Lung (tissue), 12 donors: ENCODE data around the gene SH3BP4. TPM values are rescaled to one million over a fixed set of nuclear protein-coding genes. Genes with fewer than 3 reads are reported as not detected.

ENCODE experiments used
- ATAC-seq: fragments of 200-7000 bp; cut with Tn5 transposase; one replicate; pipeline ENCODE4 v1.9.1; 2020; ENCODE audit warnings: moderate number of reproducible peaks; ENCODE audit not compliant: insufficient read depth, low FRiP score
- DNase-seq, 3 donors: peaks; one replicate each; pipeline ENCODE4 v3.0.0-alpha.2; 2013 to 2017
- H3K27ac ChIP-seq, 2 donors: one replicate each; pipeline ENCODE4 v1.5.1; 2013; ENCODE audit warnings: mild to moderate bottlenecking in 2 of 2, moderate library complexity in 2 of 2, control low read depth in 1 of 2, inconsistent platforms in 1 of 2, low read depth in 1 of 2, low read length in 1 of 2
- H3K27me3 ChIP-seq, 3 donors: one replicate each; pipeline ENCODE4 v1.5.1; 2013; ENCODE audit warnings: low read length in 2 of 3; ENCODE audit not compliant: control insufficient read depth in 3 of 3, insufficient read depth in 3 of 3
- H3K36me3 ChIP-seq, 4 donors: one replicate each; pipeline ENCODE4 v1.5.1; 2013; ENCODE audit warnings: low read length in 4 of 4, mild to moderate bottlenecking in 1 of 4, moderate library complexity in 1 of 4; ENCODE audit not compliant: control insufficient read depth in 4 of 4, insufficient read depth in 4 of 4
- H3K4me1 ChIP-seq, 5 donors: one replicate each; pipeline ENCODE4 v1.5.1; 2013; ENCODE audit warnings: low read length in 5 of 5, mild to moderate bottlenecking in 2 of 5, moderate library complexity in 1 of 5; ENCODE audit not compliant: control insufficient read depth in 5 of 5, insufficient read depth in 5 of 5
- H3K4me3 ChIP-seq: one replicate; pipeline ENCODE4 v1.5.1; 2013; ENCODE audit warnings: mild to moderate bottlenecking, control low read depth, moderate library complexity
- H3K9ac ChIP-seq, 2 donors: one replicate each; pipeline ENCODE4 v1.5.1; 2013; ENCODE audit warnings: low read length in 2 of 2, control low read depth in 1 of 2; ENCODE audit not compliant: insufficient read depth in 1 of 2
- H3K9me3 ChIP-seq, 4 donors: one replicate each; pipeline ENCODE4 v1.5.1; 2013; ENCODE audit warnings: low read length in 3 of 4, mild to moderate bottlenecking in 1 of 4, moderate library complexity in 1 of 4; ENCODE audit not compliant: control insufficient read depth in 4 of 4, insufficient read depth in 3 of 4
- WGBS, 2 donors: extraction: QIAGEN DNeasy Blood & Tissue Kit; methylation state at CpG; one replicate each; pipeline ENCODE4 v1.1.7; 2013; 5-methylcytosine and 5-hydroxymethylcytosine counted together
- polyA plus RNA-seq, 2 donors: library from polyadenylated mRNA; stranded (reverse); fragments of 200-250 nt; gene quantifications; one replicate each; pipeline ENCODE4 v1.2.1, GENCODE V29; 2013
- total RNA-seq, 2 donors: library from RNA; depleted of rRNA in 1 of 2; stranded (reverse); fragments of >200 nt in 1 of 2; gene quantifications; one replicate each; pipeline ENCODE4 v1.2.1, GENCODE V29; 2014 to 2021
- TF ChIP-seq, protein P1 (sequence below): IDR thresholded peaks from 2 replicates; pipeline ENCODE4 v1.5.1; 2012; ENCODE audit warnings: mild to moderate bottlenecking; ENCODE audit errors: control extremely low read depth, extremely low read depth
- donor health status: control.
- donor health status: control.
- donor health status: Bipolar disorder and iron deficiency.
- donor health status: healthy.
- donor health status: DM: yes; HTN: yes; CAD: no.

The SH3BP4 gene
- total and polyA plus RNA-seq, 4 donors, result 12.0 to 36.5 (median 18.2) TPM

DNA sequence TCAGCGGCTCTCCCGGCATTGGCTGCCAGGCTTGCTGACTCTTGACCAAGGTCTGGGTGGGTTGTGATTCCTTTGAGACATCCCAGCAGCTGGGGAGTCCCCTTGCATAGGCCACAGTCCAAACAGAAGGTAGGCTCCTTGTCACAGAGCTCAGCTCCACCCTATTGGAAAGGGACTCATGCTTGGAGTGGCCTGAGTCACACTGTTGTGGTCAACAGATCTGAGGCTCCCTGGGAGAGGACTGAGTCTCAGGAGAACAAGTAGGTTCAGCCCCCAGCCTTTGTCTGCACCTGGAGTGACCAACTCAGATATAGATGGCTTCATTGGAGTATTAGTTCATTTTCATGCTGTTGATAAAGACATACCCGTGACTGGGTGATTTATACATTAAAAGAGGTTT, 32.1 kb upstream of the SH3BP4 start:
- H3K4me3 ChIP-seq, result no peak overlapping the region
- no peaks in the 10 kb centered on the region for H3K36me3 ChIP-seq
- no peaks in the 10 kb centered on the region for H3K4me1 ChIP-seq
- DNase-seq (no peak), ATAC-seq (no peak)
- H3K9me3 ChIP-seq, result no peaks in the 10 kb centered on the region
- H3K27me3 ChIP-seq, result no peaks in the 10 kb centered on the region
- 98% methylated on average over 3 of the region's 3 CpGs for WGBS, 2 donors
- H3K27ac ChIP-seq, result no peak overlapping the region
- TF ChIP-seq, protein P1, sequence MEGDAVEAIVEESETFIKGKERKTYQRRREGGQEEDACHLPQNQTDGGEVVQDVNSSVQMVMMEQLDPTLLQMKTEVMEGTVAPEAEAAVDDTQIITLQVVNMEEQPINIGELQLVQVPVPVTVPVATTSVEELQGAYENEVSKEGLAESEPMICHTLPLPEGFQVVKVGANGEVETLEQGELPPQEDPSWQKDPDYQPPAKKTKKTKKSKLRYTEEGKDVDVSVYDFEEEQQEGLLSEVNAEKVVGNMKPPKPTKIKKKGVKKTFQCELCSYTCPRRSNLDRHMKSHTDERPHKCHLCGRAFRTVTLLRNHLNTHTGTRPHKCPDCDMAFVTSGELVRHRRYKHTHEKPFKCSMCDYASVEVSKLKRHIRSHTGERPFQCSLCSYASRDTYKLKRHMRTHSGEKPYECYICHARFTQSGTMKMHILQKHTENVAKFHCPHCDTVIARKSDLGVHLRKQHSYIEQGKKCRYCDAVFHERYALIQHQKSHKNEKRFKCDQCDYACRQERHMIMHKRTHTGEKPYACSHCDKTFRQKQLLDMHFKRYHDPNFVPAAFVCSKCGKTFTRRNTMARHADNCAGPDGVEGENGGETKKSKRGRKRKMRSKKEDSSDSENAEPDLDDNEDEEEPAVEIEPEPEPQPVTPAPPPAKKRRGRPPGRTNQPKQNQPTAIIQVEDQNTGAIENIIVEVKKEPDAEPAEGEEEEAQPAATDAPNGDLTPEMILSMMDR, result no peak
- H3K9ac ChIP-seq, result no peak overlapping the region

DNA sequence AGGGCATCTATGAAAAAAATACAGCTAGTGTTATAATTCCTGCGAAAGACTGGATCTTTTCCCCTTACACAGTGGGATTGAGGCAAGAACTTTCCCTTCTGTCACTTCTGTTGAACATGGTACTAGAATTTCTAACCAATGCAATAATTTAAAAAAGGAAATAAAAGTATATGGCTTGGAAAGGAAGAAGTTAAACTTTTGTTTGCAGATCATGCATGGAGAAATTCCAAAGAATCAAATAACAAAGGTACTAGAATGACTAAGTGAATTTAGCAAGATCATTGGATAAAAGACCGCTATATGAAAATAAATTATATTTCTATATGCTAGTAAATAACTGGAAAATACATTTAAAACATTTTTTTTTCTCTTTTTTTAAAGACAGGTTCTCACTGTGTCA, 31.0 kb upstream of the SH3BP4 start:
- Histone ChIP-seq H3K27ac (no peak overlapping the region), H3K4me1 (no peaks in the 10 kb centered on the region), H3K4me3 (no peak overlapping the region), H3K9ac (no peak overlapping the region), H3K9me3 (peaks cover 0 to 4% (median 1%) of the 10 kb centered on the region in 4 donors), H3K27me3 (no peaks in the 10 kb centered on the region), H3K36me3 (no peaks in the 10 kb centered on the region)
- TF ChIP-seq, protein P1, result no peak
- no peak for ATAC-seq
- 90 to 96% methylated on average over 2 of the region's 2 CpGs for WGBS, 2 donors
- DNase-seq, result no peak

DNA sequence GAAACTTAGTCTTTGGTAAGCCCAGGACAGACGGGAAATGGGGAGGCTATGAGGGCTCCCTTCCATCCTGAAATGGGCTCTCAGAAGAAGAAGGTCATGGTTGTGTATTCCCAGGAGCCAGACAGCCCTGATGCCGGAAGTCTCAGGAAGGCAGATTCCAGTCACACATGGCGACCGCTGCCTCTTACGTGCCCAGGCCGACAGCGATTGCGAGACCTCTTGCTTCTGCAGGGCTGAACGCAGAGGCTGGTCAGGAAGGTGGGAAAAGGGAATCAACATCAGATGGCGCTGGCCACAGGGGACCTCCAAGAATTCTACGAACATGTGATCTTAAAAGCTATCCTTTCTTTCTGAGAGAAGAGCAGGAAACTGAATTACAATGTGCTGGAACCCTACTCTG, 22.8 kb upstream of the SH3BP4 start:
- Histone ChIP-seq H3K4me1 (no peaks in the 10 kb centered on the region), H3K9ac (no peak overlapping the region), H3K9me3 (peaks cover 0 to 4% (median 1%) of the 10 kb centered on the region in 4 donors), H3K36me3 (no peaks in the 10 kb centered on the region), H3K4me3 (no peak overlapping the region), H3K27me3 (no peaks in the 10 kb centered on the region), H3K27ac (no peak overlapping the region)
- TF ChIP-seq, protein P1, result no peak
- DNase-seq (no peak), ATAC-seq (no peak)
- WGBS, 2 donors, result 94 to 96% methylated on average over 11 of the region's 11 CpGs

DNA sequence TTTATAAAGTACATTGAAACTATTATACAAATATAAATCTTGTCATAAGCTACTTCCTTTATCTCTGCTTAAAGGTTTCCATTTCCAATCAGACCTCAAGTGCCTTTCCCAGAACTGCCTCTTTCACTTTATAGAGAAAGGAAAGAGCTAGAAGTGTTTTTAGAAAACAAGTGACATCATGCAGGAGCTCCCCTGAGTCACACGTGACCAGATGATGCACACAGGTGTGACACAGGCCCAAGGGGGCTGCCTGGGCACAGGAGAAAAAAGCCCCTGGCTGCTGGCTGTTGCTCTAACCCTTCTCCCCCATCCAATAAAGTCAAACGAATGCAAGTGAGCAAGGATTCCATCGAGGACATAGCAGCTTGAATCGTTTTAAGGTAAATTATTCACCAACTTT, 21.4 kb upstream of the SH3BP4 start:
- Histone ChIP-seq H3K9me3 (peaks cover 0 to under 1% (median 0%) of the 10 kb centered on the region in 4 donors), H3K27ac (no peak overlapping the region), H3K27me3 (no peaks in the 10 kb centered on the region), H3K9ac (no peak overlapping the region), H3K4me1 (no peaks in the 10 kb centered on the region), H3K36me3 (no peaks in the 10 kb centered on the region), H3K4me3 (no peak overlapping the region)
- ATAC-seq (no peak), DNase-seq (no peak)
- 73 to 83% methylated on average over 4 of the region's 4 CpGs for WGBS, 2 donors
- TF ChIP-seq, protein P1, result no peak
